CD14-positive monocyte (primary cell): ENCODE data around the gene DCTN2. TPM values are rescaled to one million over a fixed set of nuclear protein-coding genes. Genes with fewer than 3 reads are reported as not detected.

Experiments
- DNase-seq, 3 donors: peaks; one replicate each; pipeline ENCODE4 v3.0.0-alpha.2; 2011 to 2022
- H2AFZ ChIP-seq: 2 replicates; pipeline ENCODE4 v1.6.0; 2012; ENCODE audit warnings: mild to moderate bottlenecking, low read depth, low read length, inconsistent platforms; ENCODE audit not compliant: insufficient read depth, poor library complexity, severe bottlenecking
- H3K27ac ChIP-seq, 2 donors: 1 replicate in 1 of 2; 2 replicates in 1 of 2; pipeline ENCODE4 v1.5.1; 2012 to 2013; ENCODE audit warnings: low read length in 2 of 2, control low read depth in 1 of 2, inconsistent platforms in 1 of 2, low read depth in 1 of 2, mild to moderate bottlenecking in 1 of 2
- H3K27me3 ChIP-seq, 2 donors: one replicate each; pipeline versions ENCODE4 v1.6.0 to v1.6.1; 2011 to 2013; ENCODE audit warnings: low read length in 2 of 2; ENCODE audit not compliant: control insufficient read depth in 2 of 2, insufficient read depth in 2 of 2
- H3K36me3 ChIP-seq, 2 donors: replicated peaks in 1 of 2; 1 replicate in 1 of 2; 2 replicates in 1 of 2; pipeline versions ENCODE4 v1.5.1 to v1.6.1; 2012 to 2013; ENCODE audit warnings: low read length in 2 of 2, control low read depth in 1 of 2, inconsistent platforms in 1 of 2, mild to moderate bottlenecking in 1 of 2; ENCODE audit not compliant: insufficient read depth in 2 of 2, control insufficient read depth in 1 of 2
- H3K4me1 ChIP-seq, 2 donors: 1 replicate in 1 of 2; 2 replicates in 1 of 2; pipeline versions ENCODE4 v1.5.1 to v1.6.1; 2012 to 2013; ENCODE audit warnings: low read length in 2 of 2, control low read depth in 1 of 2, inconsistent platforms in 1 of 2, mild to moderate bottlenecking in 1 of 2, moderate library complexity in 1 of 2; ENCODE audit not compliant: insufficient read depth in 2 of 2, control insufficient read depth in 1 of 2
- H3K4me2 ChIP-seq: replicated peaks from 2 replicates; pipeline ENCODE3; 2012; ENCODE audit warnings: low read length, moderate library complexity, mild to moderate bottlenecking; ENCODE audit not compliant: poor library complexity, severe bottlenecking; ENCODE audit errors: extremely low read depth
- H3K4me3 ChIP-seq, 3 experiments: fragments of 200-600 bp in 1 of 3; sonication (generic) in 1 of 3; replicated peaks in 1 of 3; 1 replicate in 2 of 3; 2 replicates in 1 of 3; pipeline ENCODE4 v1.5.1; 2011 to 2013; ENCODE audit warnings: low read length in 3 of 3, mild to moderate bottlenecking in 3 of 3, control low read depth in 2 of 3, low read depth in 2 of 3, inconsistent platforms in 1 of 3, moderate library complexity in 1 of 3
- H3K79me2 ChIP-seq: 2 replicates; pipeline ENCODE4 v1.6.0; 2012; ENCODE audit warnings: mild to moderate bottlenecking, control low read depth, inconsistent platforms, low read length, moderate library complexity; ENCODE audit not compliant: insufficient read depth
- H3K9ac ChIP-seq: 2 replicates; pipeline ENCODE4 v1.6.0; 2017; ENCODE audit warnings: low read length, mild to moderate bottlenecking; ENCODE audit not compliant: insufficient read depth, poor library complexity, severe bottlenecking
- H3K9me3 ChIP-seq, 2 donors: replicated peaks in 1 of 2; 1 replicate in 1 of 2; 2 replicates in 1 of 2; pipeline versions ENCODE4 v1.5.1 to v1.6.1; 2012 to 2013; ENCODE audit warnings: low read length in 2 of 2, control low read depth in 1 of 2; ENCODE audit not compliant: control insufficient read depth in 1 of 2, insufficient read depth in 1 of 2
- H4K20me1 ChIP-seq: 2 replicates; pipeline ENCODE4 v1.6.0; 2012; ENCODE audit warnings: mild to moderate bottlenecking, low read length, control low read depth, moderate library complexity; ENCODE audit not compliant: insufficient read depth
- H3K27ac Mint-ChIP-seq, 7 donors: one replicate each; pipeline ENCODE4 v1.8.0; 2020; ENCODE audit warnings: mild to moderate bottlenecking in 7 of 7, mixed read lengths in 7 of 7, moderate library complexity in 6 of 7, inconsistent platforms in 2 of 7
- H3K27me3 Mint-ChIP-seq, 3 donors: one replicate each; pipeline ENCODE4 v1.8.0; 2021 to 2022; ENCODE audit warnings: low read depth in 3 of 3, mild to moderate bottlenecking in 3 of 3, mixed read lengths in 3 of 3, moderate library complexity in 3 of 3, inconsistent platforms in 1 of 3
- H3K36me3 Mint-ChIP-seq, 2 donors: one replicate each; pipeline ENCODE4 v1.8.0; 2020; ENCODE audit warnings: mixed read lengths in 2 of 2, inconsistent platforms in 1 of 2, mild to moderate bottlenecking in 1 of 2
- H3K4me1 Mint-ChIP-seq: one replicate; pipeline ENCODE4 v1.8.0; 2020; ENCODE audit warnings: mild to moderate bottlenecking, mixed read lengths
- H3K4me3 Mint-ChIP-seq, 2 donors: one replicate each; pipeline ENCODE4 v1.8.0; 2020; ENCODE audit warnings: mild to moderate bottlenecking in 2 of 2, mixed read lengths in 2 of 2, moderate library complexity in 1 of 2
- H3K9me3 Mint-ChIP-seq, 7 donors: one replicate each; pipeline ENCODE4 v1.8.0; 2020 to 2022; ENCODE audit warnings: mixed read lengths in 7 of 7, mild to moderate bottlenecking in 6 of 7, moderate library complexity in 6 of 7, inconsistent platforms in 2 of 7
- CTCF ChIP-seq: fragments of 200-600 bp; IDR thresholded peaks from one replicate; pipeline ENCODE4 v1.8.0; 2022; ENCODE audit warnings: antibody characterized with exemption, mild to moderate bottlenecking
- WGBS: methylation state at CpG from one replicate; pipeline ENCODE4 v1.1.5; 2013; ENCODE audit warnings: missing lambda C conversion rate; ENCODE audit not compliant: insufficient coverage; 5-methylcytosine and 5-hydroxymethylcytosine counted together
- intact Hi-C, 2 donors: fragments of 100-400 bp; cut with micrococcal nuclease; formaldehyde crosslinking; loops; one replicate each; pipeline versions ENCODE4 v1.15.0 to v1.15.1; 2023
- polyA plus RNA-seq, 3 donors: library from polyadenylated mRNA; depleted of rRNA in 1 of 3; unstranded in 2 of 3; stranded (reverse) in 1 of 3; fragments of 300-500 nt in 2 of 3; fragments of >200 nt in 1 of 3; fragmentation: Illumina TruSeq in 2 of 3; gene quantifications; 1 replicate in 2 of 3; 2 replicates in 1 of 3; pipeline ENCODE4 v1.2.3, GENCODE V29; 2012 to 2021

The DCTN2 gene
- polyA plus RNA-seq, 3 donors: 72.8 to 94.5 (median 82.2) TPM

- TF ChIP-seq CTCF: no peak
- Histone ChIP-seq H3K27ac (no peak overlapping the region), H3K4me2 (no peak overlapping the region), H3K36me3 (no peaks in the 10 kb centered on the region), H3K9ac (no peak overlapping the region), H3K79me2 (no peaks in the 10 kb centered on the region), H3K4me3 (no peak overlapping the region), H3K27me3 (peaks cover 0 to 10% of the 10 kb centered on the region in 2 donors), H3K4me1 (no peaks in the 10 kb centered on the region), H4K20me1 (no peaks in the 10 kb centered on the region), H2AFZ (no peak overlapping the region), H3K9me3 (no peaks in the 10 kb centered on the region)
- H3K27ac Mint-ChIP-seq: no peak overlapping the region
- H3K4me1 Mint-ChIP-seq: no peaks in the 10 kb centered on the region
- WGBS: no CpG with 5 or more reads among the region's 2 CpGs
- H3K36me3 Mint-ChIP-seq: no peaks in the 10 kb centered on the region
- peaks cover 0 to 2% (median 0%) of the 10 kb centered on the region in 7 donors for H3K9me3 Mint-ChIP-seq
- peaks cover 16 to 32% (median 24%) of the 10 kb centered on the region in 3 donors for H3K27me3 Mint-ChIP-seq
- DNase-seq: no peak
- intact Hi-C loops: no loop called here
- H3K4me3 Mint-ChIP-seq: no peak overlapping the region
These were observed 13.5 kb upstream of the DCTN2 start for GRCh38 chr12:57560516-57560915.

- no peaks in the 10 kb centered on the region for H3K4me1 Mint-ChIP-seq
- H2AFZ ChIP-seq: no peak overlapping the region
- peaks cover 12 to 24% (median 21%) of the 10 kb centered on the region in 3 donors for H3K27me3 Mint-ChIP-seq
- no peaks in the 10 kb centered on the region for H3K4me1 ChIP-seq
- no peak overlapping the region for H3K27ac ChIP-seq
- H3K9ac ChIP-seq: no peak overlapping the region
- H3K9me3 ChIP-seq: no peaks in the 10 kb centered on the region
- H3K36me3 ChIP-seq: no peaks in the 10 kb centered on the region
- H3K4me3 Mint-ChIP-seq: no peak overlapping the region
- H3K4me2 ChIP-seq: no peak overlapping the region
- H3K9me3 Mint-ChIP-seq: peaks cover 0 to 2% (median 0%) of the 10 kb centered on the region in 7 donors
- no peak for TF ChIP-seq CTCF
- no CpG with 5 or more reads among the region's 4 CpGs for WGBS
- peaks cover under 1 to 10% of the 10 kb centered on the region in 2 donors for H3K27me3 ChIP-seq
- H3K27ac Mint-ChIP-seq: no peak overlapping the region
- intact Hi-C loops: loop anchor here in 1 of 2 donors (5.0 kb wide), 1 partner anchor 197 kb away; no protein-coding TSS in a partner anchor
- no peaks in the 10 kb centered on the region for H3K79me2 ChIP-seq
- H3K4me3 ChIP-seq: no peak overlapping the region
- no peak for DNase-seq
- H4K20me1 ChIP-seq: no peaks in the 10 kb centered on the region
- no peaks in the 10 kb centered on the region for H3K36me3 Mint-ChIP-seq
These were observed 11.9 kb upstream of the DCTN2 start for GRCh38 chr12:57558864-57559263.
